ENCODE measurements around the gene CCR5AS.

The CCR5AS gene

GRCh38 chr3:46412786-46413298 lies 6.0 kb upstream of the CCR5AS start:
- Histone ChIP-seq H3K4me1 (ENCODE audit: low read depth, poor library complexity, severe bottlenecking) (peaks cover 27% of the 10 kb centered on the region), H3K36me3 (ENCODE audit: insufficient read depth) (no peaks in the 10 kb centered on the region), H3K4me3 (IDR thresholded peaks at IDR 0.05; ENCODE audit: insufficient read depth, low read depth, low read length) (no peak overlapping the region), H4K20me1 (ENCODE audit: insufficient read depth) (no peaks in the 10 kb centered on the region), H3K4me2 (no peak overlapping the region), H3K9ac (no peak overlapping the region), H3K27me3 (ENCODE audit: insufficient read depth, low read depth) (no peaks in the 10 kb centered on the region), H3K27ac (no peak overlapping the region), H2AFZ (ENCODE audit: low read depth) (no peak overlapping the region), H3K79me2 (ENCODE audit: insufficient read depth, low read depth) (no peaks in the 10 kb centered on the region)
- TF ChIP-seq, protein P1, sequence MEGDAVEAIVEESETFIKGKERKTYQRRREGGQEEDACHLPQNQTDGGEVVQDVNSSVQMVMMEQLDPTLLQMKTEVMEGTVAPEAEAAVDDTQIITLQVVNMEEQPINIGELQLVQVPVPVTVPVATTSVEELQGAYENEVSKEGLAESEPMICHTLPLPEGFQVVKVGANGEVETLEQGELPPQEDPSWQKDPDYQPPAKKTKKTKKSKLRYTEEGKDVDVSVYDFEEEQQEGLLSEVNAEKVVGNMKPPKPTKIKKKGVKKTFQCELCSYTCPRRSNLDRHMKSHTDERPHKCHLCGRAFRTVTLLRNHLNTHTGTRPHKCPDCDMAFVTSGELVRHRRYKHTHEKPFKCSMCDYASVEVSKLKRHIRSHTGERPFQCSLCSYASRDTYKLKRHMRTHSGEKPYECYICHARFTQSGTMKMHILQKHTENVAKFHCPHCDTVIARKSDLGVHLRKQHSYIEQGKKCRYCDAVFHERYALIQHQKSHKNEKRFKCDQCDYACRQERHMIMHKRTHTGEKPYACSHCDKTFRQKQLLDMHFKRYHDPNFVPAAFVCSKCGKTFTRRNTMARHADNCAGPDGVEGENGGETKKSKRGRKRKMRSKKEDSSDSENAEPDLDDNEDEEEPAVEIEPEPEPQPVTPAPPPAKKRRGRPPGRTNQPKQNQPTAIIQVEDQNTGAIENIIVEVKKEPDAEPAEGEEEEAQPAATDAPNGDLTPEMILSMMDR (conservative IDR thresholded peaks at IDR 0.05; ENCODE audit: low read depth, low read length): no peak

DNA sequence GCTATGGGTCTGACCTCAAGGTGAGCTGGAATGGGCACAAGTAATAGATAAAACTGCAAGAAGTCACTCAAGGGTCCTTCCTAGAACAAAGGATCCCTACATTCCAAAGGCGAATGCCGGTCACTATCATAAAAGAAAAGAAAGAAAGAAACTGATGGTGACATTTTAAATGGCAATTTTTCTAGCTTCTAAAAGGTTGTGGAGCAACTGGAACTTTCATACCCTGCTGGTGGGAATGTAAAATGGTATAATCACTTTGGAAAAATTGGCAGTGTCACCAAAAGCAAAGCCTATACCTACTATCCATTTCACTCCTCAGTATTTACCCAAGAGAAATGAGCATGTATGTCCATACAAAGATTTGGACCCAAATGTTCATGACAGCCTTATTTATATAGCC lies 4.4 kb upstream of the CCR5AS start:
- Histone ChIP-seq H3K27me3 (ENCODE audit: insufficient read depth, low read depth) (no peaks in the 10 kb centered on the region), H3K4me3 (IDR thresholded peaks at IDR 0.05; ENCODE audit: insufficient read depth, low read depth, low read length) (no peak overlapping the region), H3K4me1 (ENCODE audit: low read depth, poor library complexity, severe bottlenecking) (peaks cover 16% of the 10 kb centered on the region), H4K20me1 (ENCODE audit: insufficient read depth) (no peaks in the 10 kb centered on the region), H2AFZ (ENCODE audit: low read depth) (no peak overlapping the region), H3K79me2 (ENCODE audit: insufficient read depth, low read depth) (no peaks in the 10 kb centered on the region), H3K27ac (no peak overlapping the region), H3K36me3 (ENCODE audit: insufficient read depth) (no peaks in the 10 kb centered on the region), H3K9ac (no peak overlapping the region), H3K4me2 (no peak overlapping the region)
- TF ChIP-seq, protein P1 (conservative IDR thresholded peaks at IDR 0.05; ENCODE audit: low read depth, low read length): no peak

- Histone ChIP-seq H3K79me2 (ENCODE audit: insufficient read depth, low read depth) (no peaks in the 10 kb centered on the region), H3K27me3 (ENCODE audit: insufficient read depth, low read depth) (no peaks in the 10 kb centered on the region), H3K4me1 (ENCODE audit: low read depth, poor library complexity, severe bottlenecking) (peaks cover 10% of the 10 kb centered on the region), H3K27ac (no peak overlapping the region), H2AFZ (ENCODE audit: low read depth) (no peak overlapping the region), H3K4me3 (IDR thresholded peaks at IDR 0.05; ENCODE audit: insufficient read depth, low read depth, low read length) (no peak overlapping the region), H3K36me3 (ENCODE audit: insufficient read depth) (no peaks in the 10 kb centered on the region), H4K20me1 (ENCODE audit: insufficient read depth) (no peaks in the 10 kb centered on the region), H3K9ac (no peak overlapping the region), H3K4me2 (no peak overlapping the region)
- TF ChIP-seq, protein P1 (conservative IDR thresholded peaks at IDR 0.05; ENCODE audit: low read depth, low read length): no peak
Measured at GRCh38 chr3:46410669-46411068, 3.8 kb upstream of the CCR5AS start.

DNA sequence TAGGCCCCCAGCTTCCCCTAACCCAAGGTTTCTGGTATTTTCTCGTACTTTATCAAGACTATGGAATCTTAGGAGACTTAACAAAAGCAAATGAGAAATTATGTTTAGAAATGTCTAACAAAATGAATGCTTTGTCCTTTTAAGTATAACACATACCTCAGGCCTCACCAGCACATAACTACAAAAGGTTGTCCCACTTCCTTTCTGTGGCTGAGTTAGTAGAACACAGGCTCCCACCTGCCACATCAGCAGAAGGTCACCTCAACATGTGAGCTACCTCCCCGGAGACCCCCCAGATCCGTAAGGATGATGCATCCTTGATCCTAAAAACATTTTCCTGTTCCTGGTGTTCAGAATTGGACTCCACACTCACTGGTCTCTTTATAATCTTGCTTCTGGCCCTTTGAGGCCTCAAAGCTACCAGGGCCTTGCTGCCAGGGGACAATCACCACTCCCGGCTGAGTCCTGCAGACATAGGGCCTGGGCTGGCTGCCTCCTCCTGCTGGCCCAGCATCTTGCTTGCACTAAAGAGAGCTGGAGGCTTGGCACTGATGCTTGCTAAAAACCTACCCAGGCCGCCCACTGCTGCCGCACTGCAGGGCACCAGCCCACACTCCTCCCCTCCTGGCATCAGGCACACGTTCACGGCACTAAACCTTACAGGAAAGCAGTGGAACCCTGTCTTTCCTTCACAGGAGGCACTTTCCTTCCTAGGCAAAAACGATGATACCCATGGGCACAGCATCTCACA lies 3.0 kb upstream of the CCR5AS start:
- peaks cover 2% of the 10 kb centered on the region for H3K4me1 ChIP-seq (ENCODE audit: low read depth, poor library complexity, severe bottlenecking)
- no peak overlapping the region for H2AFZ ChIP-seq (ENCODE audit: low read depth)
- H4K20me1 ChIP-seq (ENCODE audit: insufficient read depth): no peaks in the 10 kb centered on the region
- H3K27me3 ChIP-seq (ENCODE audit: insufficient read depth, low read depth): no peaks in the 10 kb centered on the region
- H3K27ac ChIP-seq: no peak overlapping the region
- no peaks in the 10 kb centered on the region for H3K79me2 ChIP-seq (ENCODE audit: insufficient read depth, low read depth)
- no peak overlapping the region for H3K4me3 ChIP-seq (IDR thresholded peaks at IDR 0.05; ENCODE audit: insufficient read depth, low read depth, low read length)
- H3K9ac ChIP-seq: no peak overlapping the region
- TF ChIP-seq, protein P1 (conservative IDR thresholded peaks at IDR 0.05; ENCODE audit: low read depth, low read length): no peak
- no peak overlapping the region for H3K4me2 ChIP-seq
- H3K36me3 ChIP-seq (ENCODE audit: insufficient read depth): no peaks in the 10 kb centered on the region
